GM18526 (cell line): ENCODE data around the gene WWOX.

ENCODE experiments used
- POLR2A ChIP-seq: IDR thresholded peaks from 3 replicates; pipeline ENCODE4 v1.6.1; 2011; ENCODE audit not compliant: insufficient read length; ENCODE audit errors: extremely low read depth

The WWOX gene

DNA sequence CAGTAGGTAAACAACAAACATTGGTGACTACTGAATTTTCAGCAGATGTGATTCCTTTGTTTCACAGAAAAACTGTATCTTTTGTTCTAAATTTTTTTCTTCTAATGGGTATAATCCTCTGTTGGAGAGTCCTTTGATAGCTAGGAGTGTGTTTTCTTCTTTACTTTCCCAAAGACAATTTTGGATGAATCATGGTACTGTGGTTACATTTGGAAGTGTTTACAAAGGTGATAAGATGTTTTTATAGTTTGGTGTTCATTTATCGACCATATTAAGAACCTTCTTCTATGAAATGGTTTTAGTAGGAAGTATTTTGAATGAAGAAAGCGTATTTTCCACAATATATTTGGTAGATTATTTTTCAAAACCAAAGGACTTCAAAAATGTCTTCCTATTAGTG, 333.7 kb downstream of the WWOX start:
- no peak for TF ChIP-seq POLR2A

DNA sequence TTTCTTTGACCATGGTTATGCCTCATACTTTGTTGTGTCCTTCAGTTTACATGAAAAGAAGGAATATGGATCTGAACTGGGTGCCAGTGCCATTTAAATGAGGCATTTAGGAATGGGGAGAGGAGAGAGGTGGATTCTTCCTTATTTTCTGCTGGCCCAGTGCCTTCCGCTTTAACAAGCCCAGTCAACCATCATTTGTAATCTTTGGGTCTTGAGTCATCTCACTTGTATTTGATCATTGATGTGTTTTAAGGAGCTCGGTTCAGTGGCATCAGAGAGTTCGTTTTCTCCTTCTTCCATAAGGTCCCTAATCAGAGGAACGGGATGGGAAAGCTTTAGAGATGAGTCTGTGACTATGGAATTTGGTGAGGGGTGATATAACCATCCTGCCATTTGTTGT, 334.9 kb downstream of the WWOX start:
- no peak for TF ChIP-seq POLR2A

DNA sequence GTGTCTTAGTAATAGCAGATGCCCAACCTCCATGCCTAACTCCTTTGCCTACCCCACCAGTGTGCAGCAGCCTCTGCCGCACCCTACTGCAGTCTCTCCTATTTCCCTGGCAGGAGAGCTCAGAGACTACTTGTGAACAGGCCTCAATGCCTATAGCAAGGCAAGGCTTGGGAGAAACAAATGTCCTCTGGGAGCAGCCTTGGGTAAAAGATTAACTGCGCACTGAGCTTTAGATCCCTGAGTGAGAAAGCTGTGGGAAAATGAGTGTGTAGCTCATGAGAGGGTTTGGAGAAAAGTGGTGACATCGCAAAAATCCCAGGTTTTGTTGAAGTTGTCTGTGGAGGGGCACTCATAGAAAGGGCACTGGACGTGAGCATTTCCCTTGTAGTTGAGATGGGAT, 335.8 kb downstream of the WWOX start:
- no peak for TF ChIP-seq POLR2A

DNA sequence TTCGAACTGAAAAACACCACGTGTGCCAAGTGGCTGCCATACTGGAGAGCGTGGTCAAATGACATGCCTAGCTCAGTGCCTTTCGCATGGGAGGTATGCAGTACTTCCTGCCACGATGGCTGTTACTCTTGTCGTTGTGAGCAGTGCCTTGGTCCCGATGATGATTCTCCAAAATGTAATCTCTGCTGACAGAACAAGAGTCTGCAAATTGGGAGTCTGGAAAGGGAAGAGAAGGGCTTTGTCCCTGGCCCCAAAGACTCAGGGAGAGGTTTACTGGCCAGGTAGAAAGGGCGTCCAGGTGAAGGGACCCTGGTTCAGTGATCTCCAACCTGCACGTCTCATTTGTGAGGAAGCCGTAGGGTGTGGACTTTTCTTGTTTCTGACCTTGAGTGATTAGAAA, 336.6 kb downstream of the WWOX start:
- no peak for TF ChIP-seq POLR2A

DNA sequence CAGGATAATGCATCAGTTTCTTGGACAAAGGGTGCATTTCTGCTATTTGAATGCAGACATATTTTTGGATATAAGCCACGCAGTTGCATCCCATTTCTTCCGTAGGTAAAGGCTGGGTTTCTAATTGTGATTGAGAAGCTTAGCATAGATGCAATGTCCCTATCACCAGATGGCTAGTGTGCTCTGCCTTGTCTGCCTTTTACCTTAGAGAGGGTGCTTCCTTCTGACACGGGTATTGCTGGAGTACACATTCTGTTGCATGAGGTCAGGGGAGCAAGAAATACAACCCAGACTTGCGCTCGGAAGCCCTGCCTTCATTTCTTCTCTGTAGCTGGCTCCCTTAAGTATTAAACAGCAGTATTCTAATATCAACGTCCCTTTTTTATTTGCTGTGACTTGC, 337.4 kb downstream of the WWOX start:
- no peak for TF ChIP-seq POLR2A

DNA sequence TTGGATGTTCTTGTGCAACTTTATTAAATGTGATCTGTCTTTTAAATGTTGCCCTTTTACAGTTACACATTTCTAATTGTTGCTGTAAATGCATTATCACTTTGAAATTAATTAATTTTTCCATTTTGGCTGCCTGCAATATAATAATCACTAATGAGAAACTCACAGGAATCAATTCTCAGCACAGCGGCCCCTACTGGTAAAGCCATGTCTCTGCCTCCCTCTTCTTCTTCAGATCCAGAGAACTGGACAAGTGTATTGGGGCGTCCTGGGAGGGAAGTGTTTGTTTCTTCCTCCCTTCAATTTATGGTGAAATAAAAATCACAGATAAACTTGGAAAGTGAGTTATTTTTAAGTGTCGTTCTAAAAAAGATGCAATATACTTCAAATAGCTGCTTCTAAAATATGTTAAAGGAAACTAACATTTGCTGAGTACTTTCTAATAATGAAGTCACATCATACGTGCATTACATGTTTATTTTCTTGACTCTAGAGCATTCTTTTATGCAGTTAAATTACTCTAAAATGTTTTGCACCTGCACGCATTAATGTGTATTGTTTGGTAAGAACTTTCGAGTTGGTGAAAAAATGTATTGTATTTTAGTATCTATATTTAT, 338.0 kb downstream of the WWOX start:
- TF ChIP-seq POLR2A = no peak

DNA sequence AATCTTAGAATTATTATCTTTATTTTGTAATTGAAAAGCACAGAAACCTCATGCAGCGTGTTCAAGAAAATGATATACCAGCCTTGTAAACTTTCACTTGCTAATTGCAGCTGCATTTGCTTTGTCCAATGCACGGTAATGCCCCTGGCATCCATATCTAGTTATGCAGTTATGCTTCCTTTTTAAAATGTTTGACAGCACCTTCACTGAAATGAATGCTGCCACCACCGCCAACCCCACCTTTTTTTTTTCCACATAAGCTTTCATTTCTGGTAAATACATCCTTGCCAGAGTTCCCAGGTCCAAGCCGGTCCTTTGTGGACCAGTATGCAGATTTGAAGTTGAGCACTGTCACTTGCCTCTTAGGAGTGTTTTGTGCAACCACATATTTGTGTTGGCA, 338.8 kb downstream of the WWOX start:
- TF ChIP-seq POLR2A = no peak

DNA sequence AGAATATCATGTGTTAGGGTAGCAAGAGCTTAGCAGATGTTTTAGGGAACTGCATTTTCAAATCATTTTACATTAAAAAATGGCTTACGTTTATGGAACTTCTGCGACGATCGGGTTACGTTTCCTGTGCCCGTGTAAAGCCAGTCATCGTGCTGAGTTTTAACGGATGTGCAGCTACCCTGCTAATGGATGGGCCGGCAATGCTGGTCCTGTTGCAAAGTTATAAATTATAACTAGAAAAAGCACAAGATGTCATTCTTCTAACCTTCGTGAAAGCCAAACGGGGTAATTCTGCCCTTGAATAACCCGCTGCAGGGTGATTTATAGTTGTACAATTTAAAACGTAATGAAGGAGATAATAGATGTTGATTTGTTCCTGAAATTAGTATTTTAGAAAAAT, 339.2 kb downstream of the WWOX start:
- no peak for TF ChIP-seq POLR2A

DNA sequence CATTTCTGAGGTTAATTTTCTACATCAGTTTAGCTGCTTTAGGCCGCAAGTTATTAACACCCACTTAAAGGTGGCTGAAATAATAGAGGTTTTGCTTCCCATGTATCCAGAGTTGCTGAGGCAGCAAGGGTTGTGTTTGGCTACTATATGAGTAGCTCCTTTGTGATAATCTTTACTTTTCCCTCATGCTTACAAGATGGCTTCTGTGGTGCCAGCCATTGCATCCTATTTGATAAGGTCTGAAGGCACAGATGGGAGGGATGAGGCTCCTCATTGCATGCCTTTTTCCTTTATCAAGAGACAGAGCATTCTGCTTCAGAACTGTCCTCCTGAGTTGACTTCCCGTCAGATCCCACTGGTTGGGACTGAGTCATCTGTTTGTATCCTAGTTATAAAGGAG, 340.2 kb downstream of the WWOX start:
- no peak for TF ChIP-seq POLR2A

DNA sequence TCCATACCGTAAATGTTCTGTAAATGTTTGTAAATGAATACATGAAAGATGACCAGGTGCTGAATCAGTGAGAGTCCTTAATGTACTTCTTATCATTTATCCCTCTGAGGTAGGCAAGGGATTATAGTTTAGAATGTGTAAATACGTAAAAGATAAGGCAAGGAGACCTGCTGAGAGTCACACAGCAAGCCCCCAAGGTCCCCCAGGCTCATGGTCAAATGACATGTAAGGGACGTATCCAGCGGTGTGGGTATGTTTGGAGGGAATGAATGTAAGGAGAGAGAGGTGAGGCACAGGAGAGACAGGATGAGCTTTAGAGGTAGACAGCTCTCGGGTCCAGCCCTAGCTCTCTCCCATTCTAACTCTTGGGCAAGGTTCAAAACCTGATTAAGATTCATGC, 341.8 kb downstream of the WWOX start:
- TF ChIP-seq POLR2A = no peak

DNA sequence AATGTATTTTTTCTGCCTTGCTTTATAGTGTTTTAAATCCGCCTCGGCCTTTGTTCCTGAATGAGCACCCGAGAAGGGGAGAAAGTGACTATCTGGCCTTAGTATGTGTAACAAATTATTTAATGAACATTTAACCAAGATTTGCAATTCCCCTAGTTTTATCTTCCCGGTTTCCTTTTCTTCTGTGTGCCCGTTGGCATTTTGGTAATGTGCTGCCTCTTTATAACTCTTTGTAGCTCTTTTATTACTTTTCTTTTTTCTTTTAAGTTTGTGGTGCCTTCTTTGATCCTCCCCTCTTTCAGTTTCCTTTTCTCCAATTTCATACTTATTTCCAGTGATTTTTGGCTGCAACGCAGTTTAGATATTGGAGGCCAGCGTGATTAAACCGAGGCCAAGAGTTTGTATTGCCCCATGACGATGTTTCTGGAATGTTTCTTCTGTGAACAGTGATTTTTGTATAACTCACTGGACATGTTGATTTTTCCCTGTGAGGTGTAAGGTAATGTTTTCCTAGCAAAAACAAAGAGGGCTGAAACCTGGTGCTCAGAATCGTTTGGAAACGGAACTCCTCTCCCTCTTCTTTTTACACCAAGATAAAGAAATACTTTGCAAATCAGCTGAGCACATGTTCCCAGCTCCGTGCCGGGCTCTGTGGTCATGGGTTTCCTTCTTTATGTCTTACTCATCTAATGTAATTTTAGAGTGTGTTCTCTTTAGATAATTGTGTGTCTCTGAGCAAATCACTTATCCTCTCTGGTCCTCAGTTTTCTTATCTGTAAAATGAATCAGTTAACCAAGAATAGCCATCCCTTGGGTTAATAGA, 344.3 kb downstream of the WWOX start:
- TF ChIP-seq POLR2A = no peak

DNA sequence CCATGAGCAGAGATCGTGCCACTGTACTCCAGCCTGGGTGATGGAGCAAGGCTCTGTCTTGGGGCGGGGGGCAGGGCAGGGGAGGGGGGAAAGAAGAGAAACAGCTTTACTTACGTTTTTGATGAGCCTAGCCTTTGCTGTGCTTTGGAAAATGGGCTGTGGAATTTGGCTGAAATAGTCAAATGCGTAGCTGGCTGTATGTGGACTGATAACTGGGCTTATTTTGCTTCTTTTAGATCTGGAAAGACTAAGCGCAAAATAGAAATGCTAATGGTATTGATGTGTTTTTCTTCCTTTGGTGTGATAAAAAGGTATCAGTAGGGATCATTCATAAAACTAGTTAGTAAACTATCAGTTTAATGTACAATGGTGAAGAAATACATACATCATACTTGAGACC, 346.4 kb downstream of the WWOX start:
- TF ChIP-seq POLR2A = no peak

DNA sequence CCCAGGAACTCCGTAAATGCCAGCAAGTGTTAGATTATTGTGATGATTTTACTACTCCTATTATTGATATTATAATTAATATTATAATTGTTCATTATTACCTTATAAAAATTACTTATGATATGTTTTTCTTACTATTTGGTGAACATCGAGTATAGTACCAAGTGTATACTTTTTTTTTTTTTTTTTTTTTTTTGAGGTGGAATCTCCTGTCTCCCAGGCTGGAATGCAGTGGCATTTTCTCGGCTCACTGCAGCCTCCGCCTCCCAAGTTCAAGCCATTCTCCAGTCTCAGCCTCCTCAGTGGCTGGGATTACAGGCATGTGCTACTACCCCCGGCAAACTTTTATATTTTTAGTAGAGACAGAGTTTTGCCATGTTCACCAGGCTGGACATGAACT, 347.0 kb downstream of the WWOX start:
- TF ChIP-seq POLR2A = no peak

DNA sequence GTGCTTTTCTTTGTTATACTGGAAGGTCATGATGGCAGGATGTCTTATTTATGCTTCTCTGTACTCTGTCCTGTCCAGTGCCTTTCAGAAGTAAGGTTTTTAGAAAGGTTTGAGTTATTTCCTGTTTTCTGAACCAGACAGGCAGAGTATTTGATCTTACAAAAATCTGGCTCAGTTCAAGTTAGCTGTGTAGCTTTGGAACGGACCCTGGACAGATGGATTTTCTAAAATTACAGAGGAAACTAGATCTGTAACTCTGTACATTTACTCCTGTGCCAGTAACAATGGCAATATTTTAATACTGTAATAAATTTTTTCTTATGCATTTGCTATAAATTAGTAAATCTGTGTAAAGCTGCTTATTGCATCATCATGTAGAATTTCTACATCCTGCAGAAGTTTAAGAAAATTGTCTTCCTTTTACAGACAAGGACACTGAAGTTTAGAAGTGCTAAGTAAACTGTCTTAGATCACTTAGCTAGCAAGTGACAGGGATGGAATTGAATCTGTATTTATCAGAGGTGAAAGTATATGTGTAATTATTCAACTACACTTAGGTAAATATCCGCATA, 347.6 kb downstream of the WWOX start:
- no peak for TF ChIP-seq POLR2A

DNA sequence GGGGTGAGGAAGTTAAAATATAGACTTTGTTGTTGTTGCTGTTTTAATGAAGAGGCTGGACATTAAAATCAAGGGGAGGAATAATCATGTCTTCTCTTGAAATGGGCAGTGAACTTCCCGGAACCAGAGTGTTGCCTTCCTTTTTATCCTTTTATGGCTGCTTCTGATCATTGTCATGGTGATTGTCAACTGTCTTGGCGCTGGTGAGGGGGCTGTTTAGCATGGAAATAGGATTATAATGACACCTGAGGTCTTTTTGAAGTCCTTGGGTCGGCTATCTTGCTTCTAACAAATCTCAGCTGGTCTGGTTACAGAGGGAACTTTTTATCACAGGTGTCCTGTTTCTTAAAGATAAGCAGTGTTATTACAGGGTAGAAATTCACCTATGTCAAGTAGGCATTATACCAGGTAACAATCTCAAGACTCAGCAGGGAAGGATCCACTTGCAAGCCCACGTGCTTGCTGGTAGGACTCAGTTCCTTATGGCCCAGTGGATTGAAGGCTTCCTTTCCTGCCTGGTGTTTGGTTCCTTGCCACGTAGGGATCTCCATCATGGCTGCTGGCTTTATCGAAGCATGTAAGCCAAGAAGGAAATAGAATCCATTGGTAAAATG, 349.3 kb downstream of the WWOX start:
- no peak for TF ChIP-seq POLR2A

DNA sequence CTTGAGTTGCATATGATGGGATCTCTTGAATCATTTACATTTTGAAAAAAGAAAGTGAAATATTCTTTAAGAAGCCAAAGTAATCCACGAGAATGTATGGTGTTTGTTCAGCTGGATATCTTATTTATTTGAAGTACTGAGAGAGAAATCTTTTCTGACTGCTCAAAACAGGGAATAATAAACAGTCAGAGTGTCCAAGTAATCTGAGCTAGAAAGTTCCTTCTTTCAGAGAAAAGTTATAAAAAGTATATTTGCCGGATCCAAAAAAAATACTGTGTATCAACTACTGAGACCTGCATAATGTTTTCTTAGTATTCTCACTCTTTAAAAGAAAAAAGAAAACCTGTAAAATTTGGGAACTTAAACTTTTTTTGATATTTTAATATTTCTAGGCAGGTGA, 350.8 kb downstream of the WWOX start:
- TF ChIP-seq POLR2A = no peak
